Smooth muscle cell (in vitro differentiated cells): ENCODE data around the gene EVA1A. TPM values are rescaled to one million over a fixed set of nuclear protein-coding genes. Genes with fewer than 3 reads are reported as not detected.
A peak's percentile ranks its signal among the peaks of the same experiment; 100 is the strongest.

ENCODE experiments used
- DNase-seq: peaks from one replicate; lab custom pipeline; 2025; ENCODE audit not compliant: unreplicated experiment; lab: John Stamatoyannopoulos, UW
- H2AFZ ChIP-seq: fragments of 200-600 bp; sonication (generic); 2 replicates; pipeline ENCODE4 v1.6.0; 2016; ENCODE audit warnings: antibody characterized with exemption, low read depth, mild to moderate bottlenecking
- H3F3A ChIP-seq: fragments of 200-600 bp; sonication (generic); 2 replicates; pipeline ENCODE4 v1.6.0; 2017; ENCODE audit warnings: antibody characterized with exemption, low read depth
- H3K27ac ChIP-seq: fragments of 200-600 bp; sonication (generic); 2 replicates; pipeline ENCODE4 v1.5.1; 2016; ENCODE audit warnings: low read depth, mild to moderate bottlenecking
- H3K27me3 ChIP-seq: fragments of 200-600 bp; sonication (generic); 2 replicates; pipeline ENCODE4 v1.6.1; 2016; ENCODE audit warnings: low read depth, mild to moderate bottlenecking
- H3K36me3 ChIP-seq: fragments of 200-600 bp; sonication (generic); 2 replicates; pipeline ENCODE4 v1.5.1; 2016; ENCODE audit warnings: low read depth
- H3K4me1 ChIP-seq: fragments of 200-600 bp; sonication (generic); 2 replicates; pipeline ENCODE4 v1.5.1; 2016; ENCODE audit warnings: low read depth
- H3K4me2 ChIP-seq: fragments of 200-600 bp; sonication (generic); 2 replicates; pipeline ENCODE4 v1.6.0; 2016; ENCODE audit warnings: mild to moderate bottlenecking
- H3K4me3 ChIP-seq: fragments of 200-600 bp; sonication (generic); 2 replicates; pipeline ENCODE4 v1.5.1; 2016; ENCODE audit warnings: mild to moderate bottlenecking
- H3K79me2 ChIP-seq: fragments of 200-600 bp; sonication (generic); 2 replicates; pipeline ENCODE4 v1.6.0; 2016; ENCODE audit warnings: low read depth, mild to moderate bottlenecking
- H3K9ac ChIP-seq: fragments of 200-600 bp; sonication (generic); 2 replicates; pipeline ENCODE4 v1.6.0; 2016; ENCODE audit warnings: low read depth
- H3K9me3 ChIP-seq: fragments of 200-600 bp; sonication (generic); replicated peaks from 2 replicates; pipeline ENCODE4 v1.5.1; 2016; ENCODE audit warnings: low read depth
- H4K20me1 ChIP-seq: fragments of 200-600 bp; sonication (generic); 2 replicates; pipeline ENCODE4 v1.6.0; 2016; ENCODE audit warnings: low read depth
- CTCF ChIP-seq: fragments of 200-600 bp; sonication (generic); IDR thresholded peaks from 2 replicates; pipeline ENCODE4 v1.5.1; 2017; ENCODE audit warnings: borderline replicate concordance, mild to moderate bottlenecking, antibody characterized with exemption; ENCODE audit not compliant: insufficient read depth, poor library complexity, severe bottlenecking
- WGBS: methylation state at CpG from one replicate; pipeline ENCODE4 v1.1.7; 2016; ENCODE audit warnings: low lambda C conversion rate; 5-methylcytosine and 5-hydroxymethylcytosine counted together
- polyA plus RNA-seq: library from polyadenylated mRNA; unstranded; fragments of >200 nt; fragmentation: Nextera tagmentation; extraction: Ambion mirVana; gene quantifications from 2 replicates; pipeline ENCODE4 v1.2.1, GENCODE V29; 2016
- total RNA-seq: library from RNA; depleted of rRNA; stranded (reverse); fragments of >200 nt; gene quantifications from 2 replicates; pipeline ENCODE4 v1.2.3, GENCODE V29; 2014

The EVA1A gene
- total and polyA plus RNA-seq, 2 experiments from 2014 or later: 84.1 to 89.2 TPM

DNA sequence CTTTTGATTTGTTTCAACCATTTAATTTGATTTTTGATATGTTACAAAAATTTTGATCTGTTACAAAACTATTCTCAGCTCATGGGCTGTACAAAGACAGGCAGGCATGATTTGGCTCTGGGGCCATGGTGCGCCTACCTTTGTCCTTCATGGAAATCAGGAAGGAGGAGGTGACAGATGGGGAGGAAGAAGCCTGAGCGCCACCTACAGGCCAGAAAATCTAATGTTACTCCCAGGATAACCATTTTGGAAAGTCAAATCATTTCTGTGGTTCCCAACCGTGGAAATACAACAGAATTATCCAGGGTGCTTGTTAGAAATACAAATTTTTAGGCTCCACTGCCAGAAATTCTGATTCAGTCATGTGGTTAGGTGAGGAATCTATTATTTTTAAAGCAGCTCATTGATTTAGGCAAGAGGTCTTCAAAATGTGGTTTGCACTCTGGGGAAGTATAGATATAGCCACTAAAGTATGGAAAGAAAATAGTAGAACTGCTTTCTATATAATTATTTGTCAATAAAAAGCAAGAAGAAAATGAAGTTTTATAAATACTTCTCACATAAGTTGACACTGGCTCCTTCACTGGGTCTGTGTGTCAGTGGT lies 93.9 kb downstream of the EVA1A start:
- peak; percentile 57 for TF ChIP-seq CTCF
- no peaks in the 10 kb centered on the region for H4K20me1 ChIP-seq
- H3K9ac ChIP-seq: no peak overlapping the region
- peaks cover 7% of the 10 kb centered on the region for H3K27me3 ChIP-seq
- no peaks in the 10 kb centered on the region for H3K9me3 ChIP-seq
- no peaks in the 10 kb centered on the region for H3K79me2 ChIP-seq
- no peak overlapping the region for H3K27ac ChIP-seq
- H3F3A ChIP-seq: no peaks in the 10 kb centered on the region
- no peak overlapping the region for H3K4me2 ChIP-seq
- H3K4me1 ChIP-seq: peaks cover 10% of the 10 kb centered on the region
- 52% methylated on average over 3 of the region's 3 CpGs for WGBS
- DNase-seq: no peak
- no peaks in the 10 kb centered on the region for H3K36me3 ChIP-seq
- H2AFZ ChIP-seq: no peak overlapping the region
- no peak overlapping the region for H3K4me3 ChIP-seq

GRCh38 chr2:75465317-75465984 lies 95.3 kb downstream of the EVA1A start:
- Histone ChIP-seq H3K4me2 (no peak overlapping the region), H3K27ac (no peak overlapping the region), H3K4me3 (no peak overlapping the region), H3K9ac (no peak overlapping the region), H4K20me1 (no peaks in the 10 kb centered on the region), H3F3A (no peaks in the 10 kb centered on the region), H3K27me3 (peaks cover 7% of the 10 kb centered on the region), H3K9me3 (no peaks in the 10 kb centered on the region), H3K79me2 (no peaks in the 10 kb centered on the region), H3K36me3 (no peaks in the 10 kb centered on the region), H2AFZ (no peak overlapping the region), H3K4me1 (peaks cover 16% of the 10 kb centered on the region)
- no peak for DNase-seq
- TF ChIP-seq CTCF: peak; percentile 43
- 84% methylated on average over 1 of the region's 1 CpG for WGBS

GRCh38 chr2:75464348-75464946 lies 96.3 kb downstream of the EVA1A start:
- H3K36me3 ChIP-seq: no peaks in the 10 kb centered on the region
- H3F3A ChIP-seq: no peaks in the 10 kb centered on the region
- peak overlapping the region; percentile 52 for H3K4me2 ChIP-seq
- no peaks in the 10 kb centered on the region for H4K20me1 ChIP-seq
- no peak overlapping the region for H3K9ac ChIP-seq
- TF ChIP-seq CTCF: peak; percentile 89
- H3K9me3 ChIP-seq: no peaks in the 10 kb centered on the region
- WGBS: 32% methylated on average over 4 of the region's 4 CpGs
- no peak overlapping the region for H3K27ac ChIP-seq
- H3K27me3 ChIP-seq: peaks cover 7% of the 10 kb centered on the region
- no peak overlapping the region for H3K4me3 ChIP-seq
- H2AFZ ChIP-seq: no peak overlapping the region
- no peak for DNase-seq
- peaks cover 16% of the 10 kb centered on the region for H3K4me1 ChIP-seq
- H3K79me2 ChIP-seq: no peaks in the 10 kb centered on the region
